B cell (primary cell): ENCODE data around the gene TSEN54. TPM values are rescaled to one million over a fixed set of nuclear protein-coding genes. Genes with fewer than 3 reads are reported as not detected.

Experiments
- ATAC-seq: fragments of 200-7000 bp; cut with Tn5 transposase; one replicate; pipeline ENCODE4 v1.10.0; 2021; ENCODE audit warnings: low read depth, mild to moderate bottlenecking, moderate number of reproducible peaks, moderate library complexity
- CTCF ChIA-PET: fragments of 350-600 bp; sonication (Branson Sonifier 250); formaldehyde crosslinking; loops from one replicate; lab custom pipeline; 2021; ENCODE audit warnings: antibody characterized with exemption, inconsistent platforms; lab: Charles Lee
- POLR2A ChIA-PET: fragments of 350-600 bp; sonication (Branson Sonifier 250); formaldehyde crosslinking; loops from one replicate; lab custom pipeline; 2021; ENCODE audit warnings: antibody characterized with exemption; lab: Charles Lee
- DNase-seq: peaks from one replicate; pipeline ENCODE4 v3.0.0; 2013
- H2AFZ ChIP-seq: 2 replicates; pipeline ENCODE4 v1.6.1; 2012; ENCODE audit warnings: mild to moderate bottlenecking, low read depth, low read length; ENCODE audit not compliant: insufficient read depth, poor library complexity, severe bottlenecking
- H3K27ac ChIP-seq, 2 donors: 1 replicate in 1 of 2; 2 replicates in 1 of 2; pipeline ENCODE4 v1.5.1; 2012 to 2013; ENCODE audit warnings: low read length in 2 of 2, mild to moderate bottlenecking in 2 of 2, moderate library complexity in 1 of 2
- H3K27me3 ChIP-seq, 4 experiments: fragments of 200-600 bp in 1 of 4; sonication (generic) in 1 of 4; replicated peaks in 1 of 4; 1 replicate in 2 of 4; 2 replicates in 2 of 4; pipeline versions ENCODE4 v1.6.1 to v1.7.0; 2013 to 2016; ENCODE audit warnings: low read length in 3 of 4, mild to moderate bottlenecking in 2 of 4, mixed read lengths in 1 of 4, moderate library complexity in 1 of 4; ENCODE audit not compliant: insufficient read depth in 4 of 4, control insufficient read depth in 3 of 4; ENCODE audit errors: control extremely low read depth in 1 of 4
- H3K36me3 ChIP-seq, 2 experiments: replicated peaks in 1 of 2; 1 replicate in 1 of 2; 2 replicates in 1 of 2; pipeline versions ENCODE4 v1.6.1 to v1.7.1; 2013; ENCODE audit warnings: low read length in 1 of 2; ENCODE audit not compliant: insufficient read depth in 2 of 2, control insufficient read depth in 1 of 2; ENCODE audit errors: control extremely low read depth in 1 of 2, extremely low read depth in 1 of 2
- H3K4me1 ChIP-seq, 2 donors: fragments of 200-600 bp in 1 of 2; sonication (generic) in 1 of 2; 1 replicate in 1 of 2; 2 replicates in 1 of 2; pipeline versions ENCODE4 v1.5.1 to v1.6.1; 2013 to 2017; ENCODE audit warnings: low read length in 2 of 2; ENCODE audit not compliant: control insufficient read depth in 2 of 2, insufficient read depth in 2 of 2
- H3K4me2 ChIP-seq: replicated peaks from 2 replicates; pipeline ENCODE3; 2012; ENCODE audit warnings: mild to moderate bottlenecking, low read depth, low read length; ENCODE audit not compliant: poor library complexity, severe bottlenecking
- H3K4me3 ChIP-seq, 5 experiments: fragments of 200-600 bp in 1 of 5; sonication (generic) in 1 of 5; 1 replicate in 3 of 5; 2 replicates in 2 of 5; pipeline versions ENCODE4 v1.5.1 to v1.7.0; 2011 to 2016; ENCODE audit warnings: low read length in 4 of 5, mild to moderate bottlenecking in 4 of 5, low read depth in 2 of 5, control low read depth in 1 of 5, moderate library complexity in 1 of 5; ENCODE audit not compliant: insufficient read depth in 1 of 5; ENCODE audit errors: control extremely low read depth in 1 of 5, extremely low read depth in 1 of 5
- H3K79me2 ChIP-seq: fragments of 200-600 bp; sonication (generic); one replicate; pipeline ENCODE4 v1.6.0; 2016; ENCODE audit warnings: low read length; ENCODE audit not compliant: control insufficient read depth, insufficient read depth
- H3K9ac ChIP-seq: fragments of 200-600 bp; sonication (generic); 2 replicates; pipeline ENCODE4 v1.6.1; 2017; ENCODE audit warnings: mild to moderate bottlenecking, low read length, moderate library complexity
- H3K9me3 ChIP-seq, 3 donors: one replicate each; pipeline versions ENCODE4 v1.6.1 to v1.7.1; 2013; ENCODE audit warnings: low read length in 2 of 3; ENCODE audit not compliant: control insufficient read depth in 2 of 3, insufficient read depth in 1 of 3; ENCODE audit errors: control extremely low read depth in 1 of 3
- H4K20me1 ChIP-seq: 2 replicates; pipeline ENCODE4 v1.6.0; 2012; ENCODE audit warnings: mild to moderate bottlenecking, low read length; ENCODE audit not compliant: insufficient read depth, control insufficient read depth, poor library complexity, severe bottlenecking
- H3K27ac Mint-ChIP-seq: one replicate; pipeline ENCODE4 v1.8.0; 2021; ENCODE audit warnings: mixed read lengths
- H3K27me3 Mint-ChIP-seq: one replicate; pipeline ENCODE4 v1.8.0; 2021; ENCODE audit warnings: mixed read lengths
- H3K4me1 Mint-ChIP-seq: one replicate; pipeline ENCODE4 v1.8.0; 2021; ENCODE audit warnings: mixed read lengths
- H3K4me3 Mint-ChIP-seq: one replicate; pipeline ENCODE4 v1.8.0; 2021; ENCODE audit warnings: mixed read lengths
- H3K9me3 Mint-ChIP-seq: one replicate; pipeline ENCODE4 v1.8.0; 2022; ENCODE audit warnings: mixed read lengths; ENCODE audit not compliant: insufficient read depth
- CTCF ChIP-seq: fragments of 200-600 bp; IDR thresholded peaks from one replicate; pipeline ENCODE4 v1.8.0; 2022; ENCODE audit warnings: antibody characterized with exemption, mild to moderate bottlenecking
- EZH2 ChIP-seq: IDR thresholded peaks from 2 replicates; pipeline ENCODE4 v1.6.1; 2012; ENCODE audit warnings: borderline replicate concordance, low read depth, mild to moderate bottlenecking, moderate library complexity, low read length; ENCODE audit not compliant: insufficient read depth, poor library complexity, severe bottlenecking
- WGBS: methylation state at CpG from one replicate; pipeline ENCODE4 v1.1.5; 2013; ENCODE audit warnings: missing lambda C conversion rate; ENCODE audit not compliant: insufficient coverage; 5-methylcytosine and 5-hydroxymethylcytosine counted together
- intact Hi-C: fragments of 100-400 bp; cut with micrococcal nuclease; formaldehyde crosslinking; loops from one replicate; pipeline ENCODE4 v1.10.0; 2022
- polyA plus RNA-seq: library from polyadenylated mRNA; depleted of rRNA; stranded (reverse); fragments of >200 nt; gene quantifications from 2 replicates; pipeline ENCODE4 v1.2.3, GENCODE V29; 2012
- total RNA-seq, 2 donors: library from RNA; stranded (reverse); fragments of 120-200 nt in 1 of 2; gene quantifications; 1 replicate in 1 of 2; 2 replicates in 1 of 2; pipeline versions ENCODE4 v1.2.3 to v1.2.4, GENCODE V29; 2013 to 2022

TSEN54 gene
- total and polyA plus RNA-seq, 2 donors (not counting 1 experiment from before 2014, with no cell fraction given), result 33.0 to 45.9 TPM

GRCh38 chr17:75503337-75503950 lies 12.9 kb upstream of the TSEN54 start:
- ChIA-PET CTCF (interaction anchor here (1.1 to 2.9 kb wide), 9 partner anchors 10 to 244 kb away, joined by 3 to 10 read pairs (median 4); partner anchors contain the start of genes LLGL2, MYO15B, TMEM94 and TSEN54), POLR2A (no interaction called here)
- Mint-ChIP-seq H3K4me1 (no peaks in the 10 kb centered on the region), H3K9me3 (no peaks in the 10 kb centered on the region), H3K27ac (no peak overlapping the region), H3K4me3 (no peak overlapping the region), H3K27me3 (no peaks in the 10 kb centered on the region)
- DNase-seq (no peak), ATAC-seq (no peak)
- Histone ChIP-seq H3K79me2 (no peaks in the 10 kb centered on the region), H4K20me1 (no peaks in the 10 kb centered on the region), H3K27me3 (no peaks in the 10 kb centered on the region), H3K27ac (no peak overlapping the region), H3K9me3 (no peaks in the 10 kb centered on the region), H3K36me3 (peaks cover 0 to 5% of the 10 kb centered on the region in 2 experiments), H3K4me1 (peaks cover 0 to 7% of the 10 kb centered on the region in 2 donors), H3K9ac (no peak overlapping the region), H2AFZ (no peak overlapping the region), H3K4me3 (no peak overlapping the region), H3K4me2 (no peak overlapping the region)
- 87% methylated on average over 20 of the region's 23 CpGs for WGBS
- TF ChIP-seq EZH2 (no peak), CTCF (no peak)
- intact Hi-C loops, result no loop called here

DNA sequence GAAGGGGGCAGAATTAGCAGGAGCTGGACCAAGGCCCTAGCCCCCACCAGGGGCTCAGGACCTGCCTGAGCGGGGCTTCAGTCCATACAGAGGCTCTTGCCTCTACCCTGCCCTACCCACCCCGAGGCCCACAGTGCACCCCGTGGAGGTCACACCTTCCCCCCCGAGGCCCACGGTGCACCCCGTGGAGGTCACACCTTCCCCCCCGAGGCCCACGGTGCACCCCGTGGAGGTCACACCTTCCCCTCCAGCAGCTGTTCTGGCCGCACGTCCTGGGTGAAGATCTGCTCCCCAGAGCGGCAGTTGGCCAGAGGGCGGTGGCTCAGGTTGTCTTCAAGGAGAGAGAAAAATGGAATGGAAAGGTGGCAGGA lies 12.4 kb upstream of the TSEN54 start:
- Mint-ChIP-seq H3K9me3 (no peaks in the 10 kb centered on the region), H3K27ac (no peak overlapping the region), H3K4me3 (no peak overlapping the region), H3K27me3 (no peaks in the 10 kb centered on the region), H3K4me1 (no peaks in the 10 kb centered on the region)
- ChIA-PET POLR2A (no interaction called here), CTCF (interaction anchor here (1.0 to 2.9 kb wide), 9 partner anchors 10 to 243 kb away, joined by 3 to 10 read pairs (median 4); partner anchors contain the start of genes LLGL2, MYO15B, TMEM94 and TSEN54)
- no peak for DNase-seq
- TF ChIP-seq CTCF (no peak), EZH2 (no peak)
- Histone ChIP-seq H3K27ac (no peak overlapping the region), H3K36me3 (peaks cover 0 to under 1% of the 10 kb centered on the region in 2 experiments), H3K27me3 (no peaks in the 10 kb centered on the region), H3K79me2 (no peaks in the 10 kb centered on the region), H3K9ac (no peak overlapping the region), H3K4me2 (no peak overlapping the region), H3K4me1 (peaks cover 0 to 7% of the 10 kb centered on the region in 2 donors), H3K4me3 (no peak overlapping the region), H2AFZ (no peak overlapping the region), H3K9me3 (no peaks in the 10 kb centered on the region), H4K20me1 (no peaks in the 10 kb centered on the region)
- 100% methylated on average over 1 of the region's 13 CpGs for WGBS
- ATAC-seq, result no peak
- intact Hi-C loops, result loop anchor here (1.0 to 2.0 kb wide), 2 partner anchors 77 to 84 kb away; no protein-coding TSS in a partner anchor
